HFF-Myc (cell line): Measurements from ENCODE around the gene PABPN1L.

Experiments used
- DNase-seq: peaks from one replicate; pipeline ENCODE4 v3.0.0-alpha.2; 2011; ENCODE audit warnings: low read depth; ENCODE audit errors: extremely low read depth
- H3K4me3 ChIP-seq: replicated peaks from 2 replicates; pipeline ENCODE4 v1.5.1; 2011; ENCODE audit warnings: low read depth, mild to moderate bottlenecking, control low read depth, low read length
- TF ChIP-seq, protein P1 (sequence below): IDR thresholded peaks from 2 replicates; pipeline ENCODE4 v1.5.1; 2012; ENCODE audit warnings: mild to moderate bottlenecking, low read depth, low read length, control low read depth; ENCODE audit errors: missing control alignments

The PABPN1L gene

DNA sequence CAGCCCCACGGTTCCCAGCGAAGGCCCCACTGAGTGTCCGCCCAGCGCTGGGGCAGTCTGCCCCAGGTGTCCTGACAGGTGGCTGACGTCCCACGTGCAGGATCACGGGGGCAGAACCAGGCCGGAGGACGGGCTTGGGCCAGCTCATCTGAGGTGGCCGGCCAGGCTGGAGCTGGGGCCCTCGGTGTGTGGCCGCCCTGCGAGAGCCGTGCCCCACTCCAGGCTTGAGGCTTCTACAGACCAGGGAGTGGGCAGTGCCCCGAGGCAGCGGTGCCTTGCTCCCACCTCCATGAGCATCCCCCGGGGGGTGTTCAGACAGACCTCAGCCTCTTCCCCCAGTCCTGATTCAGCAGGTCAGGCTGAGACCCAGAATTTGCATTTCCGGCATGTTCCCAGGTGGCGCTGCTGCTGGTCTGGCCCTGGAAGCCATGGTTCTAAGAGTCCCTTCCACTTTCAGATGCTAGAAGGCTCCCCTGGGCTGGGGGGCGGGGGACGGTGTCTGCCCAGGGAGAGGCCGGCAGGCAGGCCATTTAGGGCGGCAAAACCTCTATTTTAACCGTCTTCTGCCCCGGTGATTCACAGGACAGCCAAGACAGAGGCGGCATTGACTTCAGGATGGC lies 35.4 kb upstream of the PABPN1L start:
- TF ChIP-seq, protein P1, sequence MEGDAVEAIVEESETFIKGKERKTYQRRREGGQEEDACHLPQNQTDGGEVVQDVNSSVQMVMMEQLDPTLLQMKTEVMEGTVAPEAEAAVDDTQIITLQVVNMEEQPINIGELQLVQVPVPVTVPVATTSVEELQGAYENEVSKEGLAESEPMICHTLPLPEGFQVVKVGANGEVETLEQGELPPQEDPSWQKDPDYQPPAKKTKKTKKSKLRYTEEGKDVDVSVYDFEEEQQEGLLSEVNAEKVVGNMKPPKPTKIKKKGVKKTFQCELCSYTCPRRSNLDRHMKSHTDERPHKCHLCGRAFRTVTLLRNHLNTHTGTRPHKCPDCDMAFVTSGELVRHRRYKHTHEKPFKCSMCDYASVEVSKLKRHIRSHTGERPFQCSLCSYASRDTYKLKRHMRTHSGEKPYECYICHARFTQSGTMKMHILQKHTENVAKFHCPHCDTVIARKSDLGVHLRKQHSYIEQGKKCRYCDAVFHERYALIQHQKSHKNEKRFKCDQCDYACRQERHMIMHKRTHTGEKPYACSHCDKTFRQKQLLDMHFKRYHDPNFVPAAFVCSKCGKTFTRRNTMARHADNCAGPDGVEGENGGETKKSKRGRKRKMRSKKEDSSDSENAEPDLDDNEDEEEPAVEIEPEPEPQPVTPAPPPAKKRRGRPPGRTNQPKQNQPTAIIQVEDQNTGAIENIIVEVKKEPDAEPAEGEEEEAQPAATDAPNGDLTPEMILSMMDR, result no peak
- DNase-seq, result no peak
- H3K4me3 ChIP-seq, result no peak overlapping the region

DNA sequence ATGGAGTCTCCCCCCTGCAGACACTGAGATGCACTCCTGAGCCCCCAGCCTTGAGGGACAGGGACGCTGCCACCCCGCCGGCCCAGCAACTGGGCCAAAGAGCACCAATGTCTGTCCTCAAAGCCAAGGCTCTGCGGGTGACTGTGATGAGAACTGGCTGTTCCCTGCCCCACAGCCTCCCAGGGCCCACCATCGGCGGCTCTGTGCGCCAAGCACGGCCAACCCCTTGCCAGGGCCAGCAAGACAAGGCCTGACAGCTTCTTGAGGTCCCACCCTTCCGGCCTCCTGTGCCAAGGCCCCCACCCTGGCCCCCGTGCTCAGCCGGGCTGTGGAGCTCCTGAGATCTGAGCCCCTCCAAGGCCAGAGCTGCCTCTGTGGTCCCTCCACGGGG lies 34.2 kb upstream of the PABPN1L start:
- TF ChIP-seq, protein P1, result no peak
- no peak overlapping the region for H3K4me3 ChIP-seq
- DNase-seq, result no peak

DNA sequence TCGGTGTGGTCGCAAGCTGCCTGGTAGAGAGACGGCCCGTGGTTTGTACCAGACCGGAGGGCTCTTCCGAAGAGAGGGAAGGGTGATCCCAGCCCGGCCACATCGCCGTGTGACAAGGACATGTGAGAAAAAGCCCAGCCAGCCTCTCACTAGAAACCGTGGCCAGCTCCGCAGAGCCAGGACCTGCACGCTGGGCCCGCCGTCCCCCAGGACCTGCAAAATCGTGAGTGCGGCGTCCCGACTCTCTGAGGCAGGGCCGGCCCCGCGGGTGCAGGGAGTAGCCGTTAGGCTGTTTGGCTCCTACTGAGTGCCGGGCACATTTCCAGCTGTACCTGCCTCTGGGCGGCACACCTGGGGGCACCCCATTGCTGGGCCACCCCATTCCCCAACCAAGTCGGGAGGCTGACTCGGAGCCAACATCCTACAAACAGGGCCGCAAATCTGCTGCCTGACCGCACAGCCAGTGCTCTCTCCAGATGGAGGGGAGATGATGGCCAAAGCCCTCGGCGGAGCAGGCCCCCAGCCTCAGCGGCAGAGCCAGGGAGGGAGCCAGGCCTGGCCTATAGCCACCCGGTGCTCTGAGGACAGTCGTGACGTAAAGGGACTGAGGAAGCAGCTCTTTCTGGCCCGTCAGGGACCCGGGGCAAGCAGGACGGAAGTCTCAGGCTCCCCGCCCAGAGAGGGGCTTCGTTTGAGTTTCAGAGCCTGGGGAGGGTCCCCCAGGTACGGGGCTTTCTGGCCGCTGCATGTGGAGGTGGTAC lies 33.6 kb upstream of the PABPN1L start:
- DNase-seq, result no peak
- TF ChIP-seq, protein P1, result no peak
- H3K4me3 ChIP-seq, result no peak overlapping the region

DNA sequence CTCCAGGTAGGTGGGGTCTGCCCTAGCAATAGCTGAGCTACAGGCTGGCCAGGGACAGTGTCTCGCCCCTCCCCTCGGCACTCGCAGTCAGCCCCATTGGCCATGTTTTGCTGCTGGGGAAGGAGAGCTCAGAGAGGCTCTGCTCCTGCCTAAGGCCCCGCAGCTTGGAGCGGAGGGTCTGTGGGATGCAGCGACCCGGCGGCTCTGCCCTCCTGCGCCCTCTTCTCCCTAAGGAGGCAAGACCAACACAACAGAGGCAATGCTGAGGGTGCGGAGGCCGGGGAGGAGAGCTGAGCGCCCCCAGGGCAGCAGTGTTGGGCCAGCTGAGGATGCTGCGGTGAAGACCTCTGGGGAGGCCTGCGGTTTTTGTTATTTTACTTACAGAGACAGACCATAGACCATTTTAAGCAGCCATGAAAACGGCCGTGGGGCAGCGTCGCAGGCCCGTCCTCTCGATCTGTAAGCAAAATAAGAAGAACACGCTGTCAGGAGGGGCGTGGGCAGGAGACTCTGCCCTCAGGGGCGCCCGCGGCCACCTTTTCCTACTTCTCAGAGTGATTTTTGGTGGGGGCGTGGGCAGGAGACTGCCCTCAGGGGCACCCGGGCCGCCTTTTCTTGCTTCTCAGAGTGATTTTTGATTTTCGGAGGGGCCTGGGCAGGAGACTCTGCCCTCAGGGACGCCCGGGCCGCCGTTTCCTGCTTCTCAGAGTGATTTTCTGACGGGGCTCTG lies 31.4 kb upstream of the PABPN1L start:
- no peak for DNase-seq
- TF ChIP-seq, protein P1, result no peak

DNA sequence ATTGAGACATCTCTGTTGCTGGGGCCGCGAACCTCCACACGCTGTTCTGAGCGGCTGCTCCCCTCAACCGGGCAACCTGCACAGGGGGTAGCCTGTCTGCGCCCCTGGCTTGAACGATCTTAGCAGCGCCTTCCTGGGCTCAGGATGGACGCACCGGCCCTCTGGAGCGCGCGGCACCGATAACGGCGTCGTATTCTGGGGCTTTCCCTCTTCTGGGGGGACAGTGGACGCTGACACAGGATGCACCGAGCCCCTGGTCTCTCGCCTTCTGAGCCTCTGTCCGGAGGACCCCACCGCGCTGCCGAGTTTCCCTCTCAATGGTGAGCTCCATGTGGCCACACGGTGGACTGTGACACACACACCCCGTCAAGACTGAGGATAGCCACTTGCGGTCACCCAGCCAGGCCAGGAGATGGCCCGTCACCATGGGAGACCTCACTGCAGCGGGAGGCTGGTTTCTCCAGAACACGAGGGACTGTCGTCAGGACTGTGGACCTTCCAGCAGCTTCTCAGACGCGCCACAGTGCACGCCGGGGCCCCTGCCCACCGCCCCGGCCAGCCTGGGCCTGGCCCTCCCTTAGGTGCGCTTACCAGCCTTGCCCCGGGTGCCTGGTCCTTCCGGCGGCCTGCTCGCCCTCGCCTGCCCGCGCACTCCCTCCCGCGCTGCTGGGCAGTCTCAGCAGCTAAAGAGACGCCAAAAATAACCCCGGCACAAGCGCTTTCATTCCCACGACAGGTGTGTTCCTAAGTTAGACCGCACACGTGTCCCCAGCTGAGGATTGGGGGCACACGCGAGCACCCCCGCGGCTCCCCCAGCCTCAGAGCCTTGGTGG lies 30.0 kb upstream of the PABPN1L start:
- TF ChIP-seq, protein P1, result no peak
- no peak for DNase-seq
- no peak overlapping the region for H3K4me3 ChIP-seq

More for the DNA sequence above, 31.4 kb upstream of the PABPN1L start:
- H3K4me3 ChIP-seq, result no peak overlapping the region

DNA sequence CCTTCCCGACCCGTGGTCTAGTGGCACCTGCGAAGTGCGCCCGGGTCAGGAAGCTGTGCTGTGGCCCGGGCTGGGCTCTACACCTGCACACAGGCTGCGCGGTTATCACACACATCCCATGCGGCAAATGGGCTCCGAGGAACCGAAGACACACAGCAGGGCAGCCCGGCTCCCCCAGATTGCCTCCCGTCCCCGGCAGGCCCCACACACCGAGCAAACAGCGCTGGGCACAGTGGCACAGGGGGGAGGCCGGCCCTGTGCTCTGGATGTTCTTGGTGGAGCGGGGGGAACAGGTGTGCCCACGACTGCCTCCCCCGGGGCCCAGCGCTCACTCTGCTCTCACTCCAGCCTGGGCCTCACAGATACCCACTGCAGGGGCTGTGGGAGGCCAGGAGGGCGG lies 28.9 kb upstream of the PABPN1L start:
- TF ChIP-seq, protein P1, result no peak
- no peak for DNase-seq
- no peak overlapping the region for H3K4me3 ChIP-seq
